ENCODE data around the gene EMD. TPM values are rescaled to one million over a fixed set of nuclear protein-coding genes. Genes with fewer than 3 reads are reported as not detected.

Gene EMD
- total RNA-seq, 2 experiments from 2014 or later = 75.9 to 89.4 TPM

- POLR2A ChIA-PET = interaction anchor here (0.7 kb wide), 1 partner anchor 44 kb away, joined by 3 read pairs; no protein-coding TSS in a partner anchor
- Mint-ChIP-seq H3K9me3 (ENCODE audit: low read depth) (no peaks in the 10 kb centered on the region), H3K27ac (peak overlapping the region; percentile 87), H3K36me3 (ENCODE audit: low read depth) (peaks cover 32% of the 10 kb centered on the region), H3K27me3 (no peaks in the 10 kb centered on the region), H3K4me1 (peaks cover 16% of the 10 kb centered on the region), H3K4me3 (peak overlapping the region; percentile 86)
- ATAC-seq (no peak), DNase-seq (no peak)
- intact Hi-C loops (cut with DNase I, micrococcal nuclease) = loop anchor here in 1 of 2 experiments (1.0 to 2.0 kb wide), 3 partner anchors 111 to 395 kb away; partner anchors contain the start of genes MECP2 and TMEM187
- CTCF ChIA-PET = interaction anchor here (1.0 kb wide), 1 partner anchor 14 kb away, joined by 4 read pairs; no protein-coding TSS in a partner anchor
Measured at GRCh38 chrX:154367474-154368308, 11.4 kb upstream of the EMD start.

- peak overlapping the region; percentile 87 for H3K27ac Mint-ChIP-seq
- ATAC-seq (peak; percentile 69), DNase-seq (peak; percentile 95)
- no peaks in the 10 kb centered on the region for H3K27me3 Mint-ChIP-seq
- peaks cover 27% of the 10 kb centered on the region for H3K36me3 Mint-ChIP-seq (ENCODE audit: low read depth)
- no peaks in the 10 kb centered on the region for H3K9me3 Mint-ChIP-seq (ENCODE audit: low read depth)
- CTCF ChIA-PET = interaction anchor here (1.0 kb wide), 1 partner anchor 15 kb away, joined by 4 read pairs; no protein-coding TSS in a partner anchor
- POLR2A ChIA-PET = interaction anchor here (0.6 to 0.7 kb wide), 3 partner anchors 43 to 398 kb away, joined by 3 to 5 read pairs (median 3); no protein-coding TSS in a partner anchor
- peak overlapping the region; percentile 86 for H3K4me3 Mint-ChIP-seq
- intact Hi-C loops (cut with DNase I, micrococcal nuclease) = loop anchor here (1.0 to 2.0 kb wide), 4 partner anchors 10 to 396 kb away; partner anchors contain the start of genes EMD (in 1 of the 2), MECP2 (in 1 of the 2) and TMEM187 (in 1 of the 2)
- peaks cover 22% of the 10 kb centered on the region for H3K4me1 Mint-ChIP-seq
Measured at GRCh38 chrX:154368630-154369448, 10.3 kb upstream of the EMD start.

- Mint-ChIP-seq H3K4me3 (peak overlapping the region; percentile 86), H3K27ac (peak overlapping the region; percentile 91), H3K27me3 (no peaks in the 10 kb centered on the region), H3K4me1 (peaks cover 22% of the 10 kb centered on the region), H3K36me3 (ENCODE audit: low read depth) (peaks cover 25% of the 10 kb centered on the region), H3K9me3 (ENCODE audit: low read depth) (no peaks in the 10 kb centered on the region)
- ChIA-PET CTCF (no interaction called here), POLR2A (interaction anchor here (0.6 kb wide), 3 partner anchors 80 to 399 kb away, joined by 3 to 5 read pairs (median 3); no protein-coding TSS in a partner anchor)
- DNase-seq = peak; percentile 77
- intact Hi-C loops (cut with DNase I, micrococcal nuclease) = loop anchor here (1.0 to 10.0 kb wide), 9 partner anchors 10 to 645 kb away; partner anchors contain the start of genes TMEM187 (in 2 of the 2), ABCD1 (in 1 of the 2), ARHGAP4 (in 1 of the 2) and BCAP31 (in 1 of the 2)
- ATAC-seq = peak; percentile 11
Measured at GRCh38 chrX:154369449-154370299, 9.4 kb upstream of the EMD start.

- H3K27ac Mint-ChIP-seq = peak overlapping the region; percentile 91
- no peaks in the 10 kb centered on the region for H3K9me3 Mint-ChIP-seq (ENCODE audit: low read depth)
- H3K36me3 Mint-ChIP-seq (ENCODE audit: low read depth) = peaks cover 21% of the 10 kb centered on the region
- POLR2A ChIA-PET = interaction anchor here (0.6 to 1.0 kb wide), 6 partner anchors 27 to 399 kb away, joined by 3 to 4 read pairs (median 4); partner anchors contain the start of genes HCFC1 and SLC10A3
- DNase-seq (no peak), ATAC-seq (no peak)
- peak overlapping the region; percentile 86 for H3K4me3 Mint-ChIP-seq
- no peaks in the 10 kb centered on the region for H3K27me3 Mint-ChIP-seq
- CTCF ChIA-PET = interaction anchor here (0.6 kb wide), 1 partner anchor 10 kb away, joined by 3 read pairs; no protein-coding TSS in a partner anchor
- peaks cover 22% of the 10 kb centered on the region for H3K4me1 Mint-ChIP-seq
- intact Hi-C loops (cut with DNase I, micrococcal nuclease) = loop anchor here (1.0 to 10.0 kb wide), 10 partner anchors 9 to 646 kb away; partner anchors contain the start of genes ARHGAP4 (in 2 of the 2), ABCD1 (in 1 of the 2), BCAP31 (in 1 of the 2) and EMD (in 1 of the 2)
Measured at GRCh38 chrX:154370300-154371016, 8.6 kb upstream of the EMD start.

- intact Hi-C loops (cut with DNase I, micrococcal nuclease) = loop anchor here (1.0 to 10.0 kb wide), 10 partner anchors 8 to 646 kb away; partner anchors contain the start of genes ARHGAP4 (in 2 of the 2), ABCD1 (in 1 of the 2), BCAP31 (in 1 of the 2) and EMD (in 1 of the 2)
- peak overlapping the region; percentile 55 for H3K27ac Mint-ChIP-seq
- CTCF ChIA-PET = interaction anchor here (0.6 kb wide), 1 partner anchor 9 kb away, joined by 3 read pairs; no protein-coding TSS in a partner anchor
- H3K4me1 Mint-ChIP-seq = peaks cover 22% of the 10 kb centered on the region
- peak; percentile 96 for DNase-seq
- peak; percentile 55 for ATAC-seq
- peaks cover 19% of the 10 kb centered on the region for H3K36me3 Mint-ChIP-seq (ENCODE audit: low read depth)
- H3K4me3 Mint-ChIP-seq = peak overlapping the region; percentile 86
- POLR2A ChIA-PET = interaction anchor here (0.6 to 1.0 kb wide), 6 partner anchors 27 to 400 kb away, joined by 3 to 4 read pairs (median 4); partner anchors contain the start of genes HCFC1 and SLC10A3
- H3K27me3 Mint-ChIP-seq = no peaks in the 10 kb centered on the region
- H3K9me3 Mint-ChIP-seq (ENCODE audit: low read depth) = no peaks in the 10 kb centered on the region
Measured at GRCh38 chrX:154371017-154371788, 7.9 kb upstream of the EMD start.

- Mint-ChIP-seq H3K9me3 (ENCODE audit: low read depth) (no peaks in the 10 kb centered on the region), H3K4me1 (peaks cover 26% of the 10 kb centered on the region), H3K27me3 (no peaks in the 10 kb centered on the region), H3K4me3 (peak overlapping the region; percentile 86), H3K36me3 (ENCODE audit: low read depth) (peaks cover 16% of the 10 kb centered on the region), H3K27ac (no peak overlapping the region)
- CTCF ChIA-PET = no interaction called here
- peak; percentile 0 for ATAC-seq
- intact Hi-C loops (cut with DNase I, micrococcal nuclease) = loop anchor here (1.0 to 10.0 kb wide), 10 partner anchors 7 to 647 kb away; partner anchors contain the start of genes ARHGAP4 (in 2 of the 2), ABCD1 (in 1 of the 2), BCAP31 (in 1 of the 2) and EMD (in 1 of the 2)
- POLR2A ChIA-PET = no interaction called here
- no peak for DNase-seq
Measured at GRCh38 chrX:154371789-154372300, 7.2 kb upstream of the EMD start.

- intact Hi-C loops (cut with DNase I, micrococcal nuclease) = loop anchor here (5.0 to 10.0 kb wide), 5 partner anchors 45 to 648 kb away; partner anchors contain the start of genes ABCD1 (in 1 of the 2), ARHGAP4 (in 1 of the 2), BCAP31 (in 1 of the 2) and HCFC1 (in 1 of the 2)
- no peaks in the 10 kb centered on the region for H3K9me3 Mint-ChIP-seq (ENCODE audit: low read depth)
- peaks cover 13% of the 10 kb centered on the region for H3K36me3 Mint-ChIP-seq (ENCODE audit: low read depth)
- no peak for ATAC-seq
- peaks cover 27% of the 10 kb centered on the region for H3K4me1 Mint-ChIP-seq
- no peaks in the 10 kb centered on the region for H3K27me3 Mint-ChIP-seq
- DNase-seq = peak; percentile 65
- POLR2A ChIA-PET = interaction anchor here (0.7 kb wide), 1 partner anchor 10 kb away, joined by 4 read pairs; no protein-coding TSS in a partner anchor
- CTCF ChIA-PET = interaction anchor here (0.7 to 1.3 kb wide), 4 partner anchors 9 to 698 kb away, joined by 3 to 4 read pairs (median 3); no protein-coding TSS in a partner anchor
- H3K27ac Mint-ChIP-seq = peak overlapping the region; percentile 79
- peak overlapping the region; percentile 86 for H3K4me3 Mint-ChIP-seq
Measured at GRCh38 chrX:154372612-154373022, 6.5 kb upstream of the EMD start.

All from activated CD4-positive, alpha-beta T cell treated with anti-CD3 and anti-CD28 coated beads for 36 hours (primary cell).